B cell (primary cell): Measurements from ENCODE around the gene IQGAP1.

Experiments
- CTCF ChIP-seq: fragments of 200-600 bp; IDR thresholded peaks from one replicate; pipeline ENCODE4 v1.8.0; 2022; ENCODE audit warnings: antibody characterized with exemption, mild to moderate bottlenecking
- EZH2 ChIP-seq: IDR thresholded peaks from 2 replicates; pipeline ENCODE4 v1.6.1; 2012; ENCODE audit warnings: borderline replicate concordance, low read depth, mild to moderate bottlenecking, moderate library complexity, low read length; ENCODE audit not compliant: insufficient read depth, poor library complexity, severe bottlenecking

DNA sequence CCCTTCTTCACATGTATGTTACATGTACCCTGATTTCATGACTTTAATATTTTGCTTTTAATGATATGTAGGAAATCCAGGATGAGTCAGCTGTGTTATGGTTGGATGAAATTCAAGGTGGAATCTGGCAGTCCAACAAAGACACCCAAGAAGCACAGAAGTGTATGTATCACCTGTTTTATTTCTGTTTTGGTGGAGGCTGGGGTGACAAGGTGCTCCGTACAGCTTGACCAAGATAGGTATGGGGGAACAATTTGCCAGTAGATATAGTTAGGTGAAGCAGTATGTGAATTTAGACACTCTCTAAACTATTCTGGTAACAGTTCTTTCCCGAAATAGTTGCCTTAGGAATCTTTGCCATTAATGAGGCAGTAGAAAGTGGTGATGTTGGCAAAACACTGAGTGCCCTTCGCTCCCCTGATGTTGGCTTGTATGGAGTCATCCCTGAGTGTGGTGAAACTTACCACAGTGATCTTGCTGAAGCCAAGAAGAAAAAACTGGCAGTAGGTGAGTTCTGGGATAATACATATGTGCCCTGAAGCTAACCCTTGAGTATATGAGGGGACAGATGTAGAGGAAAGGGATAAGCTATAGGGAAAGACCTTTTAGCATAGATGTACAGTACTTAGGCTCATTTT, 78.0 kb downstream of the IQGAP1 start:
- no peak for TF ChIP-seq CTCF
- TF ChIP-seq EZH2 = no peak
